HCT116 (cell line): ENCODE data around the gene ASB15. TPM values are rescaled to one million over a fixed set of nuclear protein-coding genes. Genes with fewer than 3 reads are reported as not detected.

Source experiments
- ATAC-seq: fragments of 200-7000 bp; cut with Tn5 transposase; 2 replicates; pipeline ENCODE4 v1.9.1; 2020; ENCODE audit warnings: mild to moderate bottlenecking, moderate library complexity
- BruUV-seq: library from RNA; stranded (reverse); fragments of 400-500 nt; replicated peaks from 2 replicates; lab custom pipeline; 2021; lab: Mats Ljungman, UMichigan
- CTCF ChIA-PET: fragments of 300-600 bp; sonication (Branson Sonifier 250); formaldehyde crosslinking; loops from one replicate; lab custom pipeline; 2021; ENCODE audit warnings: antibody characterized with exemption; lab: Charles Lee
- POLR2A ChIA-PET: fragments of 300-600, 350-600 bp; sonication (Branson Sonifier 250); formaldehyde crosslinking; loops from one replicate; lab custom pipeline; 2021; ENCODE audit warnings: antibody characterized with exemption; lab: Charles Lee
- RAD21 ChIA-PET, 2 experiments: fragments of 300-600 bp; sonication (Branson Sonifier 250); formaldehyde crosslinking; loops; one replicate each; lab custom pipeline; 2023; ENCODE audit warnings: low total read pairs in 2 of 2; ENCODE audit not compliant: uncharacterized antibody in 2 of 2, unreplicated experiment in 2 of 2, low non-redundant PET in 1 of 2; lab: Charles Lee
- DNase-seq: peaks from one replicate; pipeline ENCODE4 v3.0.0-alpha.2; 2010; ENCODE audit warnings: low read depth, low spot score
- H2AFZ ChIP-seq: fragments of 200-600 bp; shearing (Covaris generic), sonication (generic); 2 replicates; pipeline ENCODE4 v1.6.1; 2017; ENCODE audit warnings: low read depth, mixed run types, mixed read lengths, antibody characterized with exemption, low read length; ENCODE audit not compliant: poor library complexity, severe bottlenecking
- H3K27ac ChIP-seq: 2 replicates; pipeline ENCODE4 v1.5.1; 2012; ENCODE audit warnings: low read depth, low read length
- H3K27me3 ChIP-seq: fragments of 200-600 bp; sonication (generic); 2 replicates; pipeline ENCODE4 v1.6.1; 2016; ENCODE audit warnings: mixed run types, low read length, mixed read lengths; ENCODE audit not compliant: insufficient read depth
- H3K36me3 ChIP-seq, 2 experiments: fragments of 200-500 bp in 1 of 2; fragments of 200-600 bp in 1 of 2; sonication (Bioruptor generic) in 1 of 2; sonication (generic) in 1 of 2; 2 replicates each; pipeline versions ENCODE4 v1.5.1 to v1.6.1; 2014 to 2016; ENCODE audit warnings: low read length in 2 of 2, inconsistent platforms in 1 of 2, mixed read lengths in 1 of 2, mixed run types in 1 of 2; ENCODE audit not compliant: insufficient read depth in 2 of 2, control insufficient read depth in 1 of 2
- H3K4me1 ChIP-seq, 2 experiments: fragments of 200-600 bp in 1 of 2; sonication (generic) in 1 of 2; 2 replicates each; pipeline versions ENCODE4 v1.5.1 to v1.6.1; 2012 to 2017; ENCODE audit warnings: low read length in 2 of 2, inconsistent platforms in 1 of 2, mild to moderate bottlenecking in 1 of 2, mixed read lengths in 1 of 2, mixed run types in 1 of 2, moderate library complexity in 1 of 2; ENCODE audit not compliant: insufficient read depth in 2 of 2, control insufficient read depth in 1 of 2
- H3K4me2 ChIP-seq: fragments of 200-600 bp; sonication (generic); 2 replicates; pipeline ENCODE4 v1.6.1; 2017; ENCODE audit warnings: mixed run types, low read length, mixed read lengths
- H3K4me3 ChIP-seq, 2 experiments: fragments of 200-600 bp in 1 of 2; sonication (generic) in 1 of 2; replicated peaks in 1 of 2; 2 replicates each; pipeline ENCODE4 v1.5.1; 2011 to 2016; ENCODE audit warnings: low read length in 2 of 2, control low read depth in 1 of 2, low read depth in 1 of 2, mild to moderate bottlenecking in 1 of 2, mixed read lengths in 1 of 2, mixed run types in 1 of 2
- H3K79me2 ChIP-seq: fragments of 200-600 bp; sonication (generic); 2 replicates; pipeline ENCODE4 v1.6.1; 2017; ENCODE audit warnings: mild to moderate bottlenecking, mixed run types, low read length, moderate library complexity, mixed read lengths; ENCODE audit not compliant: insufficient read depth
- H3K9ac ChIP-seq: fragments of 200-600 bp; sonication (generic); 2 replicates; pipeline ENCODE4 v1.6.1; 2016; ENCODE audit warnings: low read length, mixed read lengths
- H3K9me2 ChIP-seq: fragments of 200-600 bp; sonication (generic), shearing (Covaris generic); 2 replicates; pipeline ENCODE4 v1.6.1; 2017; ENCODE audit warnings: mixed run types, mild to moderate bottlenecking, moderate library complexity; ENCODE audit not compliant: insufficient read depth
- H3K9me3 ChIP-seq, 2 experiments: fragments of 200-500 bp in 1 of 2; fragments of 200-600 bp in 1 of 2; sonication (Bioruptor generic) in 1 of 2; sonication (generic) in 1 of 2; 2 replicates each; pipeline ENCODE4 v1.6.1; 2014 to 2017; ENCODE audit warnings: low read length in 2 of 2, mixed read lengths in 2 of 2, inconsistent platforms in 1 of 2, low read depth in 1 of 2, mild to moderate bottlenecking in 1 of 2, mixed run types in 1 of 2, moderate library complexity in 1 of 2; ENCODE audit not compliant: control insufficient read depth in 1 of 2, insufficient read depth in 1 of 2
- H4K20me1 ChIP-seq: fragments of 200-600 bp; sonication (generic), shearing (Covaris generic); 2 replicates; pipeline ENCODE4 v1.6.1; 2017; ENCODE audit warnings: mixed run types, mild to moderate bottlenecking, moderate library complexity; ENCODE audit not compliant: insufficient read depth
- CBX3 ChIP-seq: IDR thresholded peaks from 2 replicates; pipeline ENCODE4 v1.6.1; 2012; ENCODE audit warnings: low read depth
- EGR1 ChIP-seq: IDR thresholded peaks from 2 replicates; pipeline ENCODE4 v1.6.1; 2012; ENCODE audit warnings: low read depth
- ELF1 ChIP-seq: IDR thresholded peaks from 2 replicates; pipeline ENCODE4 v1.6.1; 2012; ENCODE audit warnings: low read depth, borderline replicate concordance
- EZH2 ChIP-seq: fragments of 200-600 bp; sonication (generic); IDR thresholded peaks from 2 replicates; pipeline ENCODE4 v1.6.1; 2017; ENCODE audit warnings: antibody characterized with exemption, mixed run types
- FOSL1 ChIP-seq: IDR thresholded peaks from 2 replicates; pipeline ENCODE4 v1.6.1; 2012; ENCODE audit warnings: low read depth
- POLR2AphosphoS5 ChIP-seq: IDR thresholded peaks from 2 replicates; pipeline ENCODE4 v1.6.1; 2011; ENCODE audit warnings: mild to moderate bottlenecking, low read depth, low read length, moderate library complexity
- RAD21 ChIP-seq: IDR thresholded peaks from 2 replicates; pipeline ENCODE4 v1.6.1; 2012; ENCODE audit warnings: low read depth, mild to moderate bottlenecking
- SIN3A ChIP-seq: IDR thresholded peaks from 2 replicates; pipeline ENCODE4 v1.6.1; 2012; ENCODE audit warnings: low read depth
- SP1 ChIP-seq: IDR thresholded peaks from 2 replicates; pipeline ENCODE4 v1.6.1; 2012; ENCODE audit warnings: low read depth
- SRF ChIP-seq: IDR thresholded peaks from 2 replicates; pipeline ENCODE4 v1.6.1; 2012; ENCODE audit warnings: low read depth
- TCF7L2 ChIP-seq: IDR thresholded peaks from 2 replicates; pipeline ENCODE4 v1.7.0; 2011; ENCODE audit warnings: borderline replicate concordance, inconsistent platforms; ENCODE audit not compliant: insufficient read depth, insufficient read length; ENCODE audit errors: extremely low read depth
- YY1 ChIP-seq: IDR thresholded peaks from 2 replicates; pipeline ENCODE4 v1.6.1; 2011; ENCODE audit warnings: low read length, low read depth, moderate library complexity, mild to moderate bottlenecking; ENCODE audit not compliant: insufficient replicate concordance; ENCODE audit errors: extremely low read depth
- ZFX ChIP-seq: fragments of 450-650 bp; IDR thresholded peaks from 2 replicates; pipeline ENCODE4 v1.6.1; 2017
- intact Hi-C: fragments of 100-400 bp; cut with micrococcal nuclease; formaldehyde crosslinking; loops from 2 replicates; pipeline ENCODE4 v1.10.0; 2022
- total RNA-seq: library from RNA; stranded (reverse); gene quantifications from one replicate; pipeline ENCODE4 v1.2.1, GENCODE V29; 2021; ENCODE audit not compliant: unreplicated experiment
- TF ChIP-seq, protein P1 (sequence below): IDR thresholded peaks from 2 replicates; pipeline ENCODE4 v1.6.1; 2012; ENCODE audit warnings: low read depth
- TF ChIP-seq, protein P2 (sequence below): IDR thresholded peaks from 2 replicates; pipeline ENCODE4 v1.6.1; 2012

The ASB15 gene
- total RNA-seq, 1 experiment from 2014 or later: not detected

DNA sequence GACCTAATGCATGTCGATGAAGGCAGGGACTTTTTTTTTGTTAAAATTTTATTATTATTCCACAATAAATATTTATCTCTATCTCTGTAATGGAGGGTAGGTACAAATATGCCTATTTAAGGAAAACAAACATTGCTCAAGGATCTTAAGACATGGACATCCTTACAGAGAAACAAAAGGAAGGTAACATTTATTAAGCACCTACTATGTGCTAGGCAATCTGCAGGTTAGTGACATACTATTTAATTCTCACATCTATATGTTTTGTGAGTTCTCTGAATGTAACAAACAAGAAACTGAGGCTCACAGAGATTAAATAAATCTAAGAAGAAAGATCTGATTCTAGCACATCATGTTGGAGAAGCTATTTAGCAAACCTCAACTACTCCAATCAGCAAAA lies 86.1 kb downstream of the ASB15 start:
- intact Hi-C loops: no loop called here
- H3K27ac ChIP-seq: no peak overlapping the region
- no TSS peak for BruUV-seq
- ATAC-seq: no peak
- no peaks in the 10 kb centered on the region for H3K9me2 ChIP-seq
- CTCF ChIA-PET: no interaction called here
- no peaks in the 10 kb centered on the region for H3K79me2 ChIP-seq
- TF ChIP-seq, protein P1, sequence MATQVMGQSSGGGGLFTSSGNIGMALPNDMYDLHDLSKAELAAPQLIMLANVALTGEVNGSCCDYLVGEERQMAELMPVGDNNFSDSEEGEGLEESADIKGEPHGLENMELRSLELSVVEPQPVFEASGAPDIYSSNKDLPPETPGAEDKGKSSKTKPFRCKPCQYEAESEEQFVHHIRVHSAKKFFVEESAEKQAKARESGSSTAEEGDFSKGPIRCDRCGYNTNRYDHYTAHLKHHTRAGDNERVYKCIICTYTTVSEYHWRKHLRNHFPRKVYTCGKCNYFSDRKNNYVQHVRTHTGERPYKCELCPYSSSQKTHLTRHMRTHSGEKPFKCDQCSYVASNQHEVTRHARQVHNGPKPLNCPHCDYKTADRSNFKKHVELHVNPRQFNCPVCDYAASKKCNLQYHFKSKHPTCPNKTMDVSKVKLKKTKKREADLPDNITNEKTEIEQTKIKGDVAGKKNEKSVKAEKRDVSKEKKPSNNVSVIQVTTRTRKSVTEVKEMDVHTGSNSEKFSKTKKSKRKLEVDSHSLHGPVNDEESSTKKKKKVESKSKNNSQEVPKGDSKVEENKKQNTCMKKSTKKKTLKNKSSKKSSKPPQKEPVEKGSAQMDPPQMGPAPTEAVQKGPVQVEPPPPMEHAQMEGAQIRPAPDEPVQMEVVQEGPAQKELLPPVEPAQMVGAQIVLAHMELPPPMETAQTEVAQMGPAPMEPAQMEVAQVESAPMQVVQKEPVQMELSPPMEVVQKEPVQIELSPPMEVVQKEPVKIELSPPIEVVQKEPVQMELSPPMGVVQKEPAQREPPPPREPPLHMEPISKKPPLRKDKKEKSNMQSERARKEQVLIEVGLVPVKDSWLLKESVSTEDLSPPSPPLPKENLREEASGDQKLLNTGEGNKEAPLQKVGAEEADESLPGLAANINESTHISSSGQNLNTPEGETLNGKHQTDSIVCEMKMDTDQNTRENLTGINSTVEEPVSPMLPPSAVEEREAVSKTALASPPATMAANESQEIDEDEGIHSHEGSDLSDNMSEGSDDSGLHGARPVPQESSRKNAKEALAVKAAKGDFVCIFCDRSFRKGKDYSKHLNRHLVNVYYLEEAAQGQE: no peak
- TF ChIP-seq EGR1: no peak
- no peak for TF ChIP-seq RAD21
- no peak for TF ChIP-seq YY1
- no peak for TF ChIP-seq ZFX
- no peak for TF ChIP-seq CBX3
- TF ChIP-seq SRF: no peak
- no peak for TF ChIP-seq FOSL1
- TF ChIP-seq SIN3A: no peak
- no peak for TF ChIP-seq SP1
- no peak for TF ChIP-seq ELF1
- no peak for TF ChIP-seq TCF7L2
- no peak for TF ChIP-seq POLR2AphosphoS5
- TF ChIP-seq, protein P2, sequence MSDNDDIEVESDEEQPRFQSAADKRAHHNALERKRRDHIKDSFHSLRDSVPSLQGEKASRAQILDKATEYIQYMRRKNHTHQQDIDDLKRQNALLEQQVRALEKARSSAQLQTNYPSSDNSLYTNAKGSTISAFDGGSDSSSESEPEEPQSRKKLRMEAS: no peak
- TF ChIP-seq EZH2: no peak
- RAD21 ChIA-PET: no interaction called here
- POLR2A ChIA-PET: no interaction called here
- DNase-seq: no peak
- peaks cover 0 to 6% of the 10 kb centered on the region in 2 experiments; a peak in 1 of 4 replicates for H3K4me1 ChIP-seq
- H2AFZ ChIP-seq: no peak overlapping the region
- peaks cover 4% of the 10 kb centered on the region in 2 experiments; a peak in 3 of 4 replicates for H3K36me3 ChIP-seq
- H3K4me2 ChIP-seq: no peak overlapping the region
- H3K4me3 ChIP-seq: no peak overlapping the region
- no peaks in the 10 kb centered on the region for H4K20me1 ChIP-seq
- H3K27me3 ChIP-seq: no peaks in the 10 kb centered on the region
- no peaks in the 10 kb centered on the region for H3K9me3 ChIP-seq
- no peak overlapping the region for H3K9ac ChIP-seq

Other genes starting within 250 kb of the ASB15 start
- gene IQUB, start 67.2 kb upstream of the ASB15 start, total RNA-seq: 0.79 TPM
- gene NDUFA5, start 44.0 kb upstream of the ASB15 start, total RNA-seq: 64.2 TPM
- not detected for gene LMOD2, start 54.0 kb downstream of the ASB15 start, total RNA-seq
- 26.2 TPM for gene WASL, start 147.2 kb downstream of the ASB15 start, total RNA-seq
- not detected for gene HYAL4, start 243.3 kb downstream of the ASB15 start, total RNA-seq